ENCODE results near the gene ZCCHC14.
A peak's percentile ranks its signal among the peaks of the same experiment; 100 is the strongest.

DNA sequence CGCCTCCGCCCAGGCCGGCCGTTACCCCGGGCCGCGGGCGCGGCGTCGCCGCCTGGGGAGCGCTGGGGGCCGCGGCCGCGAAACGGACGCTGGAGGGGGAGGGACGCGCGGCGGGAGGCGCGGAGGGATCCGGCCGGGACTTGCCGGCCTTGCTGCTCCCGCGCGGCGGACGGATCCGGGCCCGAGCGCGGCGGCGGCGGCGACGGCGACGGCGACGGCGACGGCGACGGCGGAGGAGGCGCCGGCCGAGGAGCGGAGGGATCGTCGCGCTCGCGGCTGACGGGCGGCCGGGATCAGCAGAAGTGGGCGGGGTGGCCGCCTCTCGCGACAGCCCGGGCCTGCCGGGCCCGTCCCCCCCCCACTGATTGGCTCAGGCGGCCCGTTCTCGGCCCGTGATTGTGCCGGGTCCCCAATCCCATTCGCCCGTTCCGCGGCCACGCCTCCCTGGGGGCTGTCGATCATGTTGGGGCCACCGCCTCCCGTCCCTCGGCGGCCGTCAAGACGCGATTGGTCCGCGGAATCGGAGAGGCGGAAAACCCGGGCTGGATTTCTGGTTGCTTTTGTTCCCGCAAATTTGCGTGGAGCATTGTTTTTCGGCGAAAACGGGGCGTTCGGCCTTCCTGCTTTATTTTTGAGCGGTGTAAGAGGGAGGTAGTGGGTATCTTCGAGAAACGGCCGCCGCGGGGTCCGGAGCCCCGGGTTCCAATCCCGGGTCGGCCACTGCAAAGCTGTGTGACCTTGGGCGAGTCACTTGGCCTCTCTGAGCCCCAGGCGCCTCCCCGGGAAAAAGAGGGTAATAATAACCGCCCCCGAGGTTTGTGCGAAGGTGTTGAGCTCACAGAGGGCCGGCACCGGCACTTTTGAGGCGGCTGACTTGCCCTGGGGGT is at the start of gene ZCCHC14:
- TF ChIP-seq CTCF (conservative IDR thresholded peaks at IDR 0.05) (no peak), ZFX (IDR thresholded peaks at IDR 0.05) (peak; percentile 19; the same call in 1 of the 2 replicates)
